Cardiac muscle cell (in vitro differentiated cells and primary cell): Measurements from ENCODE around the gene PCDHGA12. TPM values are rescaled to one million over a fixed set of nuclear protein-coding genes. Genes with fewer than 3 reads are reported as not detected.
"Not testable (repeated sequence)": the region's sequence is repeated elsewhere in the genome, so short reads cannot be mapped to it uniquely, and the experiment has no call there.

ENCODE experiments used
- DNase-seq, 2 donors: peaks; one replicate each; pipeline versions ENCODE4 v3.0.0 to v3.0.0-alpha.2; 2010 to 2017; ENCODE audit warnings: low read depth in 1 of 2, low spot score in 1 of 2
- H3K27ac ChIP-seq: fragments of 200-600 bp; sonication (generic); 2 replicates; pipeline ENCODE4 v1.5.1; 2016
- H3K27me3 ChIP-seq: fragments of 200-600 bp; sonication (generic); 2 replicates; pipeline ENCODE4 v1.6.0; 2016; ENCODE audit warnings: control low read depth
- H3K36me3 ChIP-seq: fragments of 200-600 bp; sonication (generic); 2 replicates; pipeline ENCODE4 v1.5.1; 2016; ENCODE audit warnings: control low read depth
- H3K4me1 ChIP-seq: fragments of 200-600 bp; sonication (generic); 2 replicates; pipeline ENCODE4 v1.8.1; 2017; ENCODE audit warnings: low read depth, mild to moderate bottlenecking, mixed run types
- H3K4me3 ChIP-seq: fragments of 200-600 bp; sonication (generic); 2 replicates; pipeline ENCODE4 v1.5.1; 2016; ENCODE audit warnings: mild to moderate bottlenecking
- H3K9me3 ChIP-seq: fragments of 200-600 bp; sonication (generic); 2 replicates; pipeline ENCODE4 v1.5.1; 2017; ENCODE audit warnings: low read depth, mild to moderate bottlenecking, control low read depth
- polyA plus RNA-seq: library from polyadenylated mRNA; unstranded; fragments of >200 nt; fragmentation: Nextera tagmentation; extraction: Ambion mirVana; gene quantifications from 2 replicates; pipeline ENCODE4 v1.2.1, GENCODE V29; 2016
- total RNA-seq: library from RNA; depleted of rRNA; stranded (reverse); fragments of >200 nt; gene quantifications from 2 replicates; pipeline ENCODE4 v1.2.3, GENCODE V29; 2016
- TF ChIP-seq, protein P1 (sequence below): IDR thresholded peaks from 2 replicates; pipeline ENCODE4 v1.5.1; 2012; ENCODE audit warnings: low read depth, mild to moderate bottlenecking, low read length

PCDHGA12 gene
- total and polyA plus RNA-seq, 2 experiments from 2014 or later = 0.45 to 6.1 TPM

DNA sequence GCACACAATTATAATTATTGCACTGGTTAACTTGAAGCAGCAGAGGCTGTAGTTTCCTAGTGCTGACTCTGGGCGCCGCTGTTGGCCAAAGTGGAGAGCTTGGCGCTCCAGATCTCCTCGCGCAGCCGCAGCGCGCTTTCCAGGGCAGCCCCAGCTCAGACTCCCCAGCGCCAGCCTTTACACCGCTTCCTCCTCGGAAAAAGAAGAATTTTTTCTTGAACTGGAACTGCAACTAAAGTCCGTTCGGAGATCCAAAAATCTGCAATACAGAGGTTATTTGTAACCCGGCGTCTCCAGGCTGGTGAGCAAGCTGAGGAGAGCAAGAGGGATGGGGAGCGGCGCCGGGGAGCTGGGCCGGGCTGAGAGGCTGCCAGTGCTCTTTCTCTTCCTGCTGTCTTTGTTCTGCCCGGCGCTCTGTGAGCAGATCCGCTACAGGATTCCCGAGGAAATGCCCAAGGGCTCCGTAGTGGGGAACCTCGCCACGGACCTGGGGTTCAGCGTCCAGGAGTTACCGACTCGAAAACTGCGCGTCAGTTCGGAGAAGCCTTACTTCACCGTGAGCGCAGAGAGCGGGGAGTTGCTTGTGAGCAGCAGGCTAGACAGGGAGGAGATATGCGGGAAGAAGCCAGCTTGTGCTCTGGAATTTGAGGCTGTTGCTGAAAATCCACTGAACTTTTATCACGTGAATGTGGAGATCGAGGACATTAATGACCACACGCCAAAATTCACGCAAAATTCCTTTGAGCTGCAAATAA is 42.6 kb upstream of the PCDHGA12 start, which contains the start of gene PCDHGB4:
TSS of gene PCDHGB4 (plus strand) at position 142 of the 755 bp plus-strand sequence. CDS start at position 329, 187 bp downstream.
- not testable (repeated sequence) for H3K9me3 ChIP-seq

DNA sequence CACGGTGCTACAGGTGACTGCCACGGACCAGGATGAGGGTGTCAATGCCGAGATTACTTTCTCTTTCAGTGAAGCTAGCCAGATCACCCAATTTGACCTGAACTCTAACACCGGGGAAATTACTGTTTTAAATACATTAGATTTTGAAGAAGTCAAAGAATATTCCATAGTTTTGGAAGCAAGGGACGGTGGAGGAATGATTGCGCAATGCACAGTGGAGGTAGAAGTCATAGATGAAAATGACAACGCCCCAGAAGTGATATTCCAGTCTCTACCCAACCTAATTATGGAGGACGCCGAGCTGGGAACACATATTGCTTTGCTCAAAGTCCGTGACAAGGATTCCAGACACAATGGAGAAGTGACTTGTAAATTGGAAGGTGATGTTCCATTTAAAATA is 41.6 kb upstream of the PCDHGA12 start:
- Histone ChIP-seq H3K4me1 (no peaks in the 10 kb centered on the region), H3K4me3 (no peak overlapping the region), H3K27ac (no peak overlapping the region), H3K27me3 (no peaks in the 10 kb centered on the region), H3K36me3 (no peaks in the 10 kb centered on the region), H3K9me3 (peaks cover 7% of the 10 kb centered on the region)
- TF ChIP-seq, protein P1, sequence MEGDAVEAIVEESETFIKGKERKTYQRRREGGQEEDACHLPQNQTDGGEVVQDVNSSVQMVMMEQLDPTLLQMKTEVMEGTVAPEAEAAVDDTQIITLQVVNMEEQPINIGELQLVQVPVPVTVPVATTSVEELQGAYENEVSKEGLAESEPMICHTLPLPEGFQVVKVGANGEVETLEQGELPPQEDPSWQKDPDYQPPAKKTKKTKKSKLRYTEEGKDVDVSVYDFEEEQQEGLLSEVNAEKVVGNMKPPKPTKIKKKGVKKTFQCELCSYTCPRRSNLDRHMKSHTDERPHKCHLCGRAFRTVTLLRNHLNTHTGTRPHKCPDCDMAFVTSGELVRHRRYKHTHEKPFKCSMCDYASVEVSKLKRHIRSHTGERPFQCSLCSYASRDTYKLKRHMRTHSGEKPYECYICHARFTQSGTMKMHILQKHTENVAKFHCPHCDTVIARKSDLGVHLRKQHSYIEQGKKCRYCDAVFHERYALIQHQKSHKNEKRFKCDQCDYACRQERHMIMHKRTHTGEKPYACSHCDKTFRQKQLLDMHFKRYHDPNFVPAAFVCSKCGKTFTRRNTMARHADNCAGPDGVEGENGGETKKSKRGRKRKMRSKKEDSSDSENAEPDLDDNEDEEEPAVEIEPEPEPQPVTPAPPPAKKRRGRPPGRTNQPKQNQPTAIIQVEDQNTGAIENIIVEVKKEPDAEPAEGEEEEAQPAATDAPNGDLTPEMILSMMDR = no peak
- DNase-seq = no peak

More for the DNA sequence above, 42.6 kb upstream of the PCDHGA12 start, which contains the start of gene PCDHGB4:
- peak within 1 kb of the TSS; percentile 33 for H3K4me3 ChIP-seq
- not testable (repeated sequence) for H3K27me3 ChIP-seq, H3K4me1 ChIP-seq, H3K36me3 ChIP-seq, H3K27ac ChIP-seq
- DNase-seq = peak; percentile 44 to 50
- TF ChIP-seq, protein P1 = peak; percentile 50

DNA sequence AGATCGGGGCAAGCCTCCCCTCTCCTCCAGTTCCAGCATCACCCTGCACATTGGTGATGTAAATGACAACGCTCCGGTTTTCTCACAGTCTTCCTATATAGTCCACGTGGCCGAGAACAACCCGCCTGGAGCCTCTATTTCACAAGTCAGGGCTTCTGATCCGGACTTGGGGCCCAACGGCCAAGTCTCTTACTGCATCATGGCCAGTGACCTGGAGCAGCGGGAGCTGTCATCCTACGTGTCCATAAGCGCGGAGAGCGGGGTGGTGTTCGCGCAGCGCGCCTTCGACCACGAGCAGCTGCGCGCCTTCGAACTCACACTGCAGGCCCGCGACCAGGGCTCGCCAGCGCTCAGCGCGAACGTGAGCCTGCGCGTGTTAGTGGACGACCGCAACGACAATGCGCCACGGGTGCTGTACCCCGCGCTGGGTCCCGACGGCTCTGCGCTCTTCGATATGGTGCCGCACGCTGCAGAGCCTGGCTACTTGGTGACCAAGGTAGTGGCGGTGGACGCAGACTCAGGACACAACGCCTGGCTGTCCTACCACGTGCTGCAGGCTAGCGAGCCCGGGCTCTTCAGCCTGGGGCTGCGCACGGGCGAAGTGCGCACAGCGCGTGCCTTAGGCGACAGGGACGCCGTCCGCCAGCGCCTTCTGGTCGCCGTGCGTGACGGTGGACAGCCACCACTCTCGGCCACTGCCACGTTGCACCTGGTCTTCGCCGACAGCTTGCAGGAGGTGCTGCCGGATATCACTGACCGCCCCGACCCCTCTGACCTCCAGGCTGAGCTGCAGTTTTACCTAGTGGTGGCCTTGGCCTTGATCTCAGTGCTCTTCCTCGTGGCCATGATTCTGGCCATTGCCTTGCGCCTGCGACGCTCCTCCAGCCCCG is 40.9 kb upstream of the PCDHGA12 start:
- Histone ChIP-seq H3K9me3 (peaks cover 7% of the 10 kb centered on the region), H3K27me3 (no peaks in the 10 kb centered on the region), H3K4me3 (no peak overlapping the region), H3K36me3 (no peaks in the 10 kb centered on the region), H3K27ac (no peak overlapping the region), H3K4me1 (no peaks in the 10 kb centered on the region)
- no peak for DNase-seq
- TF ChIP-seq, protein P1 = no peak

DNA sequence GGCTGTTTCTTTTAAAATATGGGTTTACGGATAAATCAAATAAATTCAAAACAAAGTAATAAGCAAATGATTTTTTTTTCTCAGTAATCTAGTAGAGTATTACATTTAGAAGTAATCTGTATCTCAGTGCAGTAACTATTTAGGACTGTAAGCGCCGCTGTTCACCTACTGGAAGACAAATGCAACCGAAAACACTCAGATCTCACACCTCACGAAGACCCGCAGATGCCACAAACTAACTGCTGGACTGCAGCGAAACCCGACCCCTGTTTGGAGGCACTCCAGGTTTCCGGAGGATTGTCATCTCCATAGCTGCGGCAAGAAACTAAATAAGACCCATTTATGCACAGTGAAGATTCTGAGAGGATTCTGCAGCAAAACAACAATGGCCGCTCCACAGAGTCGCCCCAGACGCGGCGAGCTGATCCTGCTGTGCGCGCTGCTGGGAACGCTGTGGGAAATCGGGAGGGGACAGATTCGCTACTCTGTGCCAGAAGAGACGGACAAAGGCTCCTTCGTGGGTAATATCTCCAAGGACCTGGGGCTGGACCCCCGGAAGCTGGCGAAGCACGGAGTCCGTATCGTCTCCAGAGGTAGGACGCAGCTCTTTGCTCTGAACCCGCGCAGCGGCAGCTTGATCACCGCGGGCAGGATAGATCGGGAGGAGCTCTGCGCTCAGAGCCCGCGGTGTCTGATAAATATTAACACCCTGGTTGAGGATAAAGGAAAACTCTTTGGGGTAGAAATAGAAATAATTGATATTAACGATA is 37.7 kb upstream of the PCDHGA12 start, which contains the start of gene PCDHGA8:
TSS of gene PCDHGA8 (plus strand) at position 205 of the 770 bp plus-strand sequence. CDS start at position 386, 181 bp downstream.
- Histone ChIP-seq H3K9me3 (peaks cover 7% of the 10 kb centered on the region), H3K27ac (no peak within 1 kb of the TSS), H3K4me3 (no peak within 1 kb of the TSS), H3K4me1 (no peaks in the 10 kb centered on the region), H3K27me3 (no peaks in the 10 kb centered on the region), H3K36me3 (no peaks in the 10 kb centered on the region)
- DNase-seq = no peak
- TF ChIP-seq, protein P1 = no peak

DNA sequence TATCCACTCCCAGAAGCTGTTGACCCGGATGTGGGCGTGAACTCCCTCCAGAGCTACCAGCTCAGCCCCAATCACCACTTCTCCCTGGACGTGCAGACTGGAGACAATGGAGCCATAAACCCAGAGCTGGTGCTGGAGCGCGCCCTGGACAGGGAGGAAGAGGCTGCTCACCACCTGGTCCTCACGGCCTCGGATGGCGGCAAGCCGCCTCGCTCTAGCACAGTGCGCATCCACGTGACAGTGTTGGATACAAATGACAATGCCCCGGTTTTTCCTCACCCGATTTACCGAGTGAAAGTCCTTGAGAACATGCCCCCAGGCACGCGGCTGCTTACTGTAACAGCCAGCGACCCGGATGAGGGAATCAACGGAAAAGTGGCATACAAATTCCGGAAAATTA is 37.0 kb upstream of the PCDHGA12 start:
- no peaks in the 10 kb centered on the region for H3K4me1 ChIP-seq
- TF ChIP-seq, protein P1 = no peak
- no peak overlapping the region for H3K27ac ChIP-seq
- no peak overlapping the region for H3K4me3 ChIP-seq
- no peaks in the 10 kb centered on the region for H3K36me3 ChIP-seq
- DNase-seq = no peak
- peaks cover 7% of the 10 kb centered on the region for H3K9me3 ChIP-seq
- no peaks in the 10 kb centered on the region for H3K27me3 ChIP-seq

DNA sequence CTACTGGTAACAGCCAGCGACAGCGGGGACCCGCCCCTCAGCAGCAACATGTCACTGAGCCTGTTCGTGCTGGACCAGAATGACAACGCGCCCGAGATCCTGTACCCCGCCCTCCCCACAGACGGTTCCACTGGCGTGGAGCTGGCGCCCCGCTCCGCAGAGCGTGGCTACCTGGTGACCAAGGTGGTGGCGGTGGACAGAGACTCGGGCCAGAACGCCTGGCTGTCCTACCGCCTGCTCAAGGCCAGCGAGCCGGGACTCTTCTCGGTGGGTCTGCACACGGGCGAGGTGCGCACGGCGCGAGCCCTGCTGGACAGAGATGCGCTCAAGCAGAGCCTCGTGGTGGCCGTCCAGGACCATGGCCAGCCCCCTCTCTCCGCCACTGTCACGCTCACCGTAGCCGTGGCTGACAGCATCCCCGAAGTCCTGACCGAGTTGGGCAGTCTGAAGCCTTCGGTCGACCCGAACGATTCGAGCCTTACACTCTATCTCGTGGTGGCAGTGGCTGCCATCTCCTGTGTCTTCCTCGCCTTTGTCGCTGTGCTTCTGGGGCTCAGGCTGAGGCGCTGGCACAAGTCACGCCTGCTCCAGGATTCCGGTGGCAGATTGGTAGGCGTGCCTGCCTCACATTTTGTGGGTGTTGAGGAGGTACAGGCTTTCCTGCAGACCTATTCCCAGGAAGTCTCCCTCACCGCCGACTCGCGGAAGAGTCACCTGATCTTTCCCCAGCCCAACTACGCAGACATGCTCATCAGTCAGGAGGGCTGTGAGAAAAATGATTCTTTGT is 35.7 kb upstream of the PCDHGA12 start:
- not testable (repeated sequence) for DNase-seq, H3K4me3 ChIP-seq, H3K27ac ChIP-seq, H3K36me3 ChIP-seq, H3K4me1 ChIP-seq, H3K9me3 ChIP-seq, H3K27me3 ChIP-seq
